Measurements from ENCODE around the gene GAGE12C.
"Not testable (repeated sequence)": the region's sequence is repeated elsewhere in the genome, so short reads cannot be mapped to it uniquely, and the experiment has no call there.

GAGE12C gene

DNA sequence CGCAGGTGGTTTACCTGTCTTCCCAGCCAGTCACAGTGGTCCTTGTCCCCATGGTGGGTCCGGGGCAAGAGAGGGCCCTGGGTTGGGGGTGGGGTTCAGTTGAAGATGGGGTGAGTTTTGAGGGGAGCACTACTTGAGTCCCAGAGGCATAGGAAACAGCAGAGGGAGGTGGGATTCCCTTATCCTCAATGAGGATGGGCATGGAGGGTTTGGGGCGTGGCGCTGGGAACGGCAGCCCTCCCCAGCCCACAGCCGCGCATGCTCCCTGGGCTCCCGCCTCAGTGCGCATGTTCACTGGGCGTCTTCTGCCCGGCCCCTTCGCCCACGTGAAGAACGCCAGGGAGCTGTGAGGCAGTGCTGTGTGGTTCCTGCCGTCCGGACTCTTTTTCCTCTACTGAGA, at the start of gene GAGE12C:
GAGE12C (plus strand) TSS at position 301 of the 400 bp plus-strand sequence. CDS start 1,155 bp downstream, outside the sequence.
- DNase-seq = not testable (repeated sequence)

- DNase-seq = not testable (repeated sequence)
Measured at GRCh38 chrX:49541433-49541832, 9.5 kb downstream of the GAGE12C start, which contains the start of gene GAGE12D. Gene GAGE12D (plus strand): TSS chrX:49541733. CDS start chrX:49542888, 1,155 bp downstream.

GRCh38 chrX:49550989-49551388, 19.0 kb downstream of the GAGE12C start, which contains the start of gene GAGE12E:
Gene GAGE12E (plus strand): TSS chrX:49551289. CDS start chrX:49552444, 1,155 bp downstream.
- DNase-seq = not testable (repeated sequence)

GRCh38 chrX:49560542-49560941, 28.6 kb downstream of the GAGE12C start, which contains the start of gene GAGE12F:
Gene GAGE12F (plus strand): TSS chrX:49560842. CDS start chrX:49561997, 1,155 bp downstream.
- not testable (repeated sequence) for DNase-seq

DNA sequence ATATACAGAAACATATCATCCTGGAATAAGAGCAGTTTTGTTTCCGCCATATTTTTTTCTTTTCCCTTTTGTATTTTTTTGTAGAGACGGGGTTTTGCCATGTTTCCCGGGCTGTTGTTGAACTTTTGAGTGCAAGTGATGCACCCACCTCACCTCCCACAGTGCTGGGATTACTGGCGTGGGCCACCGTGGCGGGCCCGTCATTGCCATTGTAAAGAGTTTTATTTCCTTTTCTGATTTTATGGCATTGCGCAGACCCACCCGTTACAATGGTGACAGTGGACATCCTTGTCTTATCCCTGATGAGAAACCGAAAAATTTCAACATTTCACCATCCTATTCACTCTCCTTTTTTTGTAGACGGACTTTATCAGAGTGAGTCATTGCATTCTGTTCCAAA, 36.8 kb downstream of the GAGE12C start:
- DNase-seq = not testable (repeated sequence)

- DNase-seq = not testable (repeated sequence)
Measured at GRCh38 chrX:49569152-49569551, 37.2 kb downstream of the GAGE12C start.

DNA sequence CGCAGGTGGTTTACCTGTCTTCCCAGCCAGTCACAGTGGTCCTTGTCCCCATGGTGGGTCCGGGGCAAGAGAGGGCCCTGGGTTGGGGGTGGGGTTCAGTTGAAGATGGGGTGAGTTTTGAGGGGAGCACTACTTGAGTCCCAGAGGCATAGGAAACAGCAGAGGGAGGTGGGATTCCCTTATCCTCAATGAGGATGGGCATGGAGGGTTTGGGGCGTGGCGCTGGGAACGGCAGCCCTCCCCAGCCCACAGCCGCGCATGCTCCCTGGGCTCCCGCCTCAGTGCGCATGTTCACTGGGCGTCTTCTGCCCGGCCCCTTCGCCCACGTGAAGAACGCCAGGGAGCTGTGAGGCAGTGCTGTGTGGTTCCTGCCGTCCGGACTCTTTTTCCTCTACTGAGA, 38.1 kb downstream of the GAGE12C start, which contains the start of gene GAGE12G:
GAGE12G (plus strand) TSS at position 301 of the 400 bp plus-strand sequence. CDS start 1,155 bp downstream, outside the sequence.
- not testable (repeated sequence) for DNase-seq

DNA sequence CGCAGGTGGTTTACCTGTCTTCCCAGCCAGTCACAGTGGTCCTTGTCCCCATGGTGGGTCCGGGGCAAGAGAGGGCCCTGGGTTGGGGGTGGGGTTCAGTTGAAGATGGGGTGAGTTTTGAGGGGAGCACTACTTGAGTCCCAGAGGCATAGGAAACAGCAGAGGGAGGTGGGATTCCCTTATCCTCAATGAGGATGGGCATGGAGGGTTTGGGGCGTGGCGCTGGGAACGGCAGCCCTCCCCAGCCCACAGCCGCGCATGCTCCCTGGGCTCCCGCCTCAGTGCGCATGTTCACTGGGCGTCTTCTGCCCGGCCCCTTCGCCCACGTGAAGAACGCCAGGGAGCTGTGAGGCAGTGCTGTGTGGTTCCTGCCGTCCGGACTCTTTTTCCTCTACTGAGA, 47.7 kb downstream of the GAGE12C start, which contains the start of gene GAGE12H:
GAGE12H (plus strand) TSS at position 301 of the 400 bp plus-strand sequence. CDS start 1,155 bp downstream, outside the sequence.
- DNase-seq = not testable (repeated sequence)

All from NCI-H2171 (cell line).